Measurements from ENCODE around the gene COL5A1.
"Not testable (repeated sequence)": the region's sequence is repeated elsewhere in the genome, so short reads cannot be mapped to it uniquely, and the experiment has no call there.

Gene COL5A1

DNA sequence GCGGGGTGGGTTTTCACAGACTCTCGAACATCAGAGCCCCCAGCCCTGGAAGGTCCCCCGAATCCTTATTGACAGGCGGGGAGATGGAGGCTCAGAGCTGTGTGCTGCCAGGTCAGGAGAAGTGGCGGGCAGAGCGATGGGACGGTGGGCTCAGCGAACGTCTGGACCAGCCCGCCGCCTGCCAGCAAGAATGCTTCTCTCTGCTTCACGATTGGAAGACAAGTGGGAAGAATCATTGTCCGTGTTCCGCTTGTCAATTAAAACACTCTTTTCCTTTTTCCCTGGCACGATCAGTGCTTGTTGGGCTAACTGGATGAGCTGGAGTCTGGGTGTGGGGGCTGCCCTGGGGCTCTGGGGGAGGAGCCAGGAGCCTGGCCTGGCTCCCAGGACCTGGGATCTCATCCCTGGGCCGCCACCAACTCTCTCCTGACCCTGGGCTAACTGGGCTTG, 1.6 kb downstream of the COL5A1 start:
- DNase-seq (ENCODE audit: extremely low read depth, low read depth), result peak; percentile 36
- TF ChIP-seq CTCF (IDR thresholded peaks at IDR 0.05; ENCODE audit: low read depth, low read length), result no peak

DNA sequence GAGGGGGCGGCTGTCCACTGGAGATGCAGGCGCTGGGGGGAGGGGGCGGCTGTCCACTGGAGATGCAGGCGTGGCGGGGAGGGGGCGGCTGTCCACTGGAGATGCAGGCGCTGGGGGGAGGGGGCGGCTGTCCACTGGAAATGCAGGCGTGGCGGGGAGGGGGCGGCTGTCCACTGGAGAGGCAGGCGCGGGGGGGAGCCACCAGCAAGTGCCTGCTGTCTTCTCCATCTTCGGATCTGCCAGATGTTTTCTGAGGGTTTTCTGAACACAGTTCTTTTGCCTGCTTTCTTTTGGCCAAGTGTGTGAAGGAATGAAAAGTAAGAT, 2.8 kb downstream of the COL5A1 start:
- not testable (repeated sequence) for DNase-seq (ENCODE audit: extremely low read depth, low read depth)

GRCh38 chr9:134644725-134645606, 3.4 kb downstream of the COL5A1 start:
- peak; percentile 98 for DNase-seq (ENCODE audit: extremely low read depth, low read depth)
- no peak for TF ChIP-seq CTCF (IDR thresholded peaks at IDR 0.05; ENCODE audit: low read depth, low read length)

DNA sequence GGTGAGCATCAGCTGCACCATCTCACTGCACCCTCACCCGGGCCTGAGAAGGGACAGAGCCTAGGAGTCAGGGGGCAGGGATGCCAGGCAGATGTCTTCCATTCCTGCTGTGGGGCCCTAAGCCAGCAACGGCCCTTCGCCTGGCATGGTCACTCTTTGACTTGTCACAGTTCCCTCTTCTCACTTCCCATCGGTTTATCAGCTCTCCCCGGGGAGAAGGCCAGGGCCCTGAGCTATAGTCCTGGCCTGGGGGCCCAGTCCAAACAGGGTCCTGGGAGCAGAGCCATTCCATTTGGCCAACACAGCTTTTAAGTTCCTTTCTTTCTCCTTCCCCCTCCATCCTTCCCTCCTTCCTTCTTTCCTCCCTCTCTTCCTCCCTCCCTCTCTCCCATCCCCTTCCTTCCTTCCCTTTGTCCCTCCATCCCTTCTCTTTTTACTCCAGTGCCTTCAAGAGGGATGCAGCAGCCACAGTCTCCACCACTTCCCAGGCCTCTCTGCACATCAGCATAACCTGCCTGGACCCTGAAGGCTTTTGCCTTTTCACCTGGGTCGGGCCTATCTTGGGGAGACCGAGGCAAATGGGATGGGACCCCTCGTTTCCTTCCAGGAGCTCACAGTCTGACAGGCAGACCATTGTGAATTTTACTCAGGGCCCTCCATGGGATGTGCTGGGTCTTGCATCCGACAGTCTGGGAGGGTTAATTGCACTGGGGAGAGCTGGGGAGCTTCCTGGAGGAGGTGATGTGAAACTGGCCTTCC, 4.2 kb downstream of the COL5A1 start:
- no peak for TF ChIP-seq CTCF (IDR thresholded peaks at IDR 0.05; ENCODE audit: low read depth, low read length)

GRCh38 chr9:134647359-134648080, 5.9 kb downstream of the COL5A1 start:
- no peak for TF ChIP-seq CTCF (IDR thresholded peaks at IDR 0.05; ENCODE audit: low read depth, low read length)
- no peak for DNase-seq (ENCODE audit: extremely low read depth, low read depth)

More for the DNA sequence above, 4.2 kb downstream of the COL5A1 start:
- DNase-seq (ENCODE audit: extremely low read depth, low read depth), result no peak

DNA sequence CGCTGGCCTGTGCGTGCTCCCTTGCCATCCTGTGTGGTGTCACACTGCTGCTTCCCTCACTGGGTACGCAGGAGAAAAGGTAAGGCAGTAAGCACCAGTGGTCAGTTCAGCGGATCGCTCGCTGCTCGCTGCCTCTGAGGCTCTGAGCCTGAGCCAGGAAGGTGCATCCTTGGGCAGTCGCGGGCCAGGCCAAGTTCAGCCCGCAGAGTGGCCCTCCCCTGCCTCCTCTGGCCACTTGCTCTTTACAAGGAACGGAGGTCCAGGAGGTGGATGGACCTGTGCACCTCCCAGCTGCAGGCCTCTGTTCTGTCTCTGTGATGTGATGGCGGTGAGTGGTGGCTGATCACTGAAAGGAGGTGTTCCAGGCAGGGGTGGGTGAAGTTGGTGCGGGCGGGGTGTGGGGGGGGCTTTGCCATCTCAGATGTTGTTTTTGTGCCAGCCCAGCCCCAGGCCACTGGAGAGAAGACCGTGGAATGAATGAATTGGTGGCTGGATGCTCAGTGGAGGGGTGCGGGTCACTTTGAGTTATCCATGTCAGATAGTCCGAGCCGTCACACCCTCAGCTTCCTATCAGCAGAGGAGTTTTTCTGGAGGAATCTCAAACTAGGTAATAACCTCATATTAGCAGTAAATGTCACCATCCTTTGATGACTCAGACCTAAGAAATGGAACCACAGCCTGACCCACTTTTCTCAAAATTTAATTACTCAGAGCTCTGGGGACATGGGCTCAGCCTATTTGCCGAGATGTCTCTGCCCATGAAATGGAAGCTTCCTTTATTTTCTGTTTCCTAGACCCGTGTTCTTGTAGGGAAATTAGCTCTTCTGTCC, 7.3 kb downstream of the COL5A1 start:
- no peak for TF ChIP-seq CTCF (IDR thresholded peaks at IDR 0.05; ENCODE audit: low read depth, low read length)
- no peak for DNase-seq (ENCODE audit: extremely low read depth, low read depth)

All from AG09319 (cell line).